OCI-LY7 (cell line): ENCODE results near the gene NOL8.

Source experiments
- EZH2phosphoT487 ChIP-seq: fragments of 200-600 bp; sonication (generic); IDR thresholded peaks from 2 replicates; pipeline ENCODE4 v1.6.1; 2018; ENCODE audit warnings: low read depth, borderline replicate concordance, mild to moderate bottlenecking, mixed run types, antibody characterized with exemption, low read length, moderate library complexity, mixed read lengths
- TF ChIP-seq, protein P1 (sequence below): fragments of 200-600 bp; sonication (generic); conservative IDR thresholded peaks from 2 replicates; pipeline ENCODE4 v1.5.1; 2014; ENCODE audit warnings: mild to moderate bottlenecking, antibody characterized with exemption, low read length, moderate library complexity, mixed read lengths

DNA sequence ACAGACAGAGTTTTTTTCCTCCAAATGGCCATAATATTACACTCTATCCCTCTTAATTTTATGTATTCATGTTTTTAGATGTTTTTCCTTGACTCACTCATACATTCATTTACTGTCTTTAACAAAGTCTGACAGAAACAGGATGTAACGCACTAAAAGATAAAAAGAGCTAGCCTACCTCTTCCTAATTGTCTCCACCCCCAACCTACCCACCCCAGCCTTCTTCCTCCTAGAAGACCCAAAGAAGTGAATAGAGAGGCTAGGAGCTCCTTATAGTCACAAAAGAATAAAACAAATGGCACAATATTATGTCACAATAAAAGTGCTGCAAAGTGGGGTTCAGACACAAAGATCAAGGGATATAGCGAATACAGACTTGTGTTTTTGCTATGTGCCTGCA, 719 bp downstream of the NOL8 start:
- no peak for TF ChIP-seq EZH2phosphoT487
- TF ChIP-seq, protein P1, sequence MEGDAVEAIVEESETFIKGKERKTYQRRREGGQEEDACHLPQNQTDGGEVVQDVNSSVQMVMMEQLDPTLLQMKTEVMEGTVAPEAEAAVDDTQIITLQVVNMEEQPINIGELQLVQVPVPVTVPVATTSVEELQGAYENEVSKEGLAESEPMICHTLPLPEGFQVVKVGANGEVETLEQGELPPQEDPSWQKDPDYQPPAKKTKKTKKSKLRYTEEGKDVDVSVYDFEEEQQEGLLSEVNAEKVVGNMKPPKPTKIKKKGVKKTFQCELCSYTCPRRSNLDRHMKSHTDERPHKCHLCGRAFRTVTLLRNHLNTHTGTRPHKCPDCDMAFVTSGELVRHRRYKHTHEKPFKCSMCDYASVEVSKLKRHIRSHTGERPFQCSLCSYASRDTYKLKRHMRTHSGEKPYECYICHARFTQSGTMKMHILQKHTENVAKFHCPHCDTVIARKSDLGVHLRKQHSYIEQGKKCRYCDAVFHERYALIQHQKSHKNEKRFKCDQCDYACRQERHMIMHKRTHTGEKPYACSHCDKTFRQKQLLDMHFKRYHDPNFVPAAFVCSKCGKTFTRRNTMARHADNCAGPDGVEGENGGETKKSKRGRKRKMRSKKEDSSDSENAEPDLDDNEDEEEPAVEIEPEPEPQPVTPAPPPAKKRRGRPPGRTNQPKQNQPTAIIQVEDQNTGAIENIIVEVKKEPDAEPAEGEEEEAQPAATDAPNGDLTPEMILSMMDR = no peak
